Keratinocyte (primary cell): ENCODE results near the gene P4HTM. TPM values are rescaled to one million over a fixed set of nuclear protein-coding genes. Genes with fewer than 3 reads are reported as not detected.

Experiments used
- DNase-seq: peaks from one replicate; pipeline ENCODE4 v3.0.0-alpha.2; 2011; ENCODE audit warnings: low read depth, missing footprints, low spot score
- FAIRE-seq: peaks from 2 replicates; lab custom pipeline; 2011; peaks lifted over from hg19 to GRCh38; lab: Jason Lieb, UNC
- H2AFZ ChIP-seq: 2 replicates; pipeline ENCODE4 v1.6.0; 2012; ENCODE audit warnings: low read length, control low read depth, inconsistent platforms; ENCODE audit not compliant: control insufficient read depth
- H3K27ac ChIP-seq: 2 replicates; pipeline ENCODE4 v1.5.1; 2011; ENCODE audit warnings: low read length; ENCODE audit not compliant: control insufficient read depth, insufficient read depth
- H3K27me3 ChIP-seq: 3 replicates; pipeline ENCODE4 v1.6.0; 2011; ENCODE audit warnings: low read length; ENCODE audit not compliant: control insufficient read depth, insufficient read depth; ENCODE audit errors: extremely low read depth
- H3K36me3 ChIP-seq, 2 experiments: 2 replicates in 1 of 2; 3 replicates in 1 of 2; pipeline ENCODE4 v1.5.1; 2011; ENCODE audit warnings: low read length in 2 of 2, mild to moderate bottlenecking in 1 of 2; ENCODE audit not compliant: control insufficient read depth in 2 of 2, insufficient read depth in 2 of 2; ENCODE audit errors: extremely low read depth in 1 of 2
- H3K4me1 ChIP-seq: 3 replicates; pipeline ENCODE4 v1.5.1; 2011; ENCODE audit warnings: low read length; ENCODE audit not compliant: control insufficient read depth, insufficient read depth; ENCODE audit errors: extremely low read depth
- H3K4me2 ChIP-seq: 3 replicates; pipeline ENCODE4 v1.6.0; 2011; ENCODE audit warnings: low read depth, low read length; ENCODE audit not compliant: control insufficient read depth, insufficient read depth; ENCODE audit errors: extremely low read depth
- H3K4me3 ChIP-seq, 3 experiments: fragments of 200-600 bp in 1 of 3; sonication (generic) in 1 of 3; 2 replicates in 2 of 3; 3 replicates in 1 of 3; pipeline ENCODE4 v1.5.1; 2011 to 2016; ENCODE audit warnings: low read length in 3 of 3, mild to moderate bottlenecking in 3 of 3, control low read depth in 2 of 3, inconsistent platforms in 1 of 3, low read depth in 1 of 3, mixed read lengths in 1 of 3, mixed run types in 1 of 3, moderate library complexity in 1 of 3; ENCODE audit not compliant: control insufficient read depth in 2 of 3, insufficient read depth in 2 of 3; ENCODE audit errors: extremely low read depth in 1 of 3
- H3K79me2 ChIP-seq: 2 replicates; pipeline ENCODE4 v1.6.0; 2012; ENCODE audit warnings: low read length; ENCODE audit not compliant: control insufficient read depth, insufficient read depth
- H3K9ac ChIP-seq: 3 replicates; pipeline ENCODE4 v1.6.0; 2011; ENCODE audit warnings: low read length; ENCODE audit not compliant: control insufficient read depth, insufficient read depth; ENCODE audit errors: extremely low read depth
- H3K9me1 ChIP-seq: 3 replicates; pipeline ENCODE4 v1.6.0; 2011; ENCODE audit warnings: low read length; ENCODE audit not compliant: control insufficient read depth, insufficient read depth; ENCODE audit errors: extremely low read depth
- H3K9me3 ChIP-seq: 2 replicates; pipeline ENCODE4 v1.5.1; 2012; ENCODE audit warnings: low read depth, low read length; ENCODE audit not compliant: control insufficient read depth
- H4K20me1 ChIP-seq: 3 replicates; pipeline ENCODE4 v1.6.0; 2011; ENCODE audit warnings: low read length; ENCODE audit not compliant: control insufficient read depth, insufficient read depth; ENCODE audit errors: extremely low read depth
- EZH2 ChIP-seq: IDR thresholded peaks from one replicate; pipeline ENCODE4 v1.6.1; 2012; ENCODE audit warnings: inconsistent platforms, mild to moderate bottlenecking, low read length, moderate library complexity
- dilution Hi-C: fragments of 300-500 bp; cut with MboI; formaldehyde crosslinking; loops from one replicate; pipeline ENCODE4 v1.7.0; 2020; ENCODE audit warnings: low sequenced_read_pairs; ENCODE audit not compliant: extremely low pct_ligation_motif_present
- polyA plus RNA-seq, 5 experiments: library from polyadenylated mRNA; depleted of rRNA in 3 of 5; stranded (reverse) in 3 of 5; stranded (forward) in 1 of 5; unstranded in 1 of 5; fragments of >200 nt; gene quantifications; 1 replicate in 1 of 5; 2 replicates in 3 of 5; 3 replicates in 1 of 5; pipeline versions ENCODE4 v1.2.1 to v1.2.3, GENCODE V29; 2011 to 2012; ENCODE audit warnings: missing spikeins in 2 of 5, low read depth in 1 of 5, low replicate concordance in 1 of 5
- TF ChIP-seq, protein P1 (sequence below), 3 experiments: IDR thresholded peaks in 1 of 3; conservative IDR thresholded peaks in 1 of 3; optimal IDR thresholded peaks in 1 of 3; 2 replicates in 2 of 3; 3 replicates in 1 of 3; pipeline versions ENCODE3 to v1.5.1; 2011; ENCODE audit warnings: low read length in 3 of 3, mild to moderate bottlenecking in 3 of 3, moderate library complexity in 2 of 3, control low read depth in 1 of 3, inconsistent platforms in 1 of 3; ENCODE audit not compliant: insufficient read depth in 2 of 3; ENCODE audit errors: extremely low read depth in 1 of 3

P4HTM gene
- polyA plus RNA-seq, 1 donor (not counting 4 experiments of a cell fraction or from before 2014, with no cell fraction given): 0.93 TPM

DNA sequence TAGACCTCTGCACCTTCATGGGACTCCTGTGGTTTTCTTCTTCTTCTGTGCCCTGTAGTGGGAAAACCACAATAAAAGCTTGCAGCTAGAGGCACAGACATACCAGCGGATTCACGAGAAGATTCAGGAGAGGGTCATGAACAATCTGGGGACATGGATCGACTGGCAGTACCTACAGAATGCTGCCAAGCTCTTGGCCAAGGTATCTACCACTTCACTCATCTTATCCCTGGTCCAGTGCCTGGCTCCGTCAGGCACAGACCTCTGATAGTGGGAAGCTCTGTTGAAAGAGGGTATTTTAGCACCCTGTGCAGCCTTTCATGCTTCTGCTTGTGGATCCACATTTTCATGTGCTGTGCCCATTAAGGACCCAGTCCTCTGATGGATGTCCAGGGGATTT lies 9.7 kb upstream of the P4HTM start:
- Histone ChIP-seq H4K20me1 (no peaks in the 10 kb centered on the region), H3K27me3 (no peaks in the 10 kb centered on the region), H3K4me1 (no peaks in the 10 kb centered on the region), H3K4me2 (no peak overlapping the region), H3K36me3 (peaks cover 48 to 62% of the 10 kb centered on the region in 2 experiments), H3K9me1 (no peaks in the 10 kb centered on the region), H3K79me2 (no peaks in the 10 kb centered on the region), H3K27ac (no peak overlapping the region), H3K9me3 (no peaks in the 10 kb centered on the region), H3K4me3 (no peak overlapping the region), H2AFZ (no peak overlapping the region), H3K9ac (no peak overlapping the region)
- TF ChIP-seq, protein P1, sequence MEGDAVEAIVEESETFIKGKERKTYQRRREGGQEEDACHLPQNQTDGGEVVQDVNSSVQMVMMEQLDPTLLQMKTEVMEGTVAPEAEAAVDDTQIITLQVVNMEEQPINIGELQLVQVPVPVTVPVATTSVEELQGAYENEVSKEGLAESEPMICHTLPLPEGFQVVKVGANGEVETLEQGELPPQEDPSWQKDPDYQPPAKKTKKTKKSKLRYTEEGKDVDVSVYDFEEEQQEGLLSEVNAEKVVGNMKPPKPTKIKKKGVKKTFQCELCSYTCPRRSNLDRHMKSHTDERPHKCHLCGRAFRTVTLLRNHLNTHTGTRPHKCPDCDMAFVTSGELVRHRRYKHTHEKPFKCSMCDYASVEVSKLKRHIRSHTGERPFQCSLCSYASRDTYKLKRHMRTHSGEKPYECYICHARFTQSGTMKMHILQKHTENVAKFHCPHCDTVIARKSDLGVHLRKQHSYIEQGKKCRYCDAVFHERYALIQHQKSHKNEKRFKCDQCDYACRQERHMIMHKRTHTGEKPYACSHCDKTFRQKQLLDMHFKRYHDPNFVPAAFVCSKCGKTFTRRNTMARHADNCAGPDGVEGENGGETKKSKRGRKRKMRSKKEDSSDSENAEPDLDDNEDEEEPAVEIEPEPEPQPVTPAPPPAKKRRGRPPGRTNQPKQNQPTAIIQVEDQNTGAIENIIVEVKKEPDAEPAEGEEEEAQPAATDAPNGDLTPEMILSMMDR (optimal IDR thresholded peaks at IDR 0.05 in 1 of 3, IDR thresholded peaks at IDR 0.05 in 1 of 3, conservative IDR thresholded peaks at IDR 0.05 in 1 of 3; ENCODE audit: extremely low read depth in 1 of 3, insufficient read depth in 2 of 3, low read length in 3 of 3): no peak
- no peak for TF ChIP-seq EZH2
- FAIRE-seq (no peak), DNase-seq (no peak)
- dilution Hi-C loops: no loop called here

DNA sequence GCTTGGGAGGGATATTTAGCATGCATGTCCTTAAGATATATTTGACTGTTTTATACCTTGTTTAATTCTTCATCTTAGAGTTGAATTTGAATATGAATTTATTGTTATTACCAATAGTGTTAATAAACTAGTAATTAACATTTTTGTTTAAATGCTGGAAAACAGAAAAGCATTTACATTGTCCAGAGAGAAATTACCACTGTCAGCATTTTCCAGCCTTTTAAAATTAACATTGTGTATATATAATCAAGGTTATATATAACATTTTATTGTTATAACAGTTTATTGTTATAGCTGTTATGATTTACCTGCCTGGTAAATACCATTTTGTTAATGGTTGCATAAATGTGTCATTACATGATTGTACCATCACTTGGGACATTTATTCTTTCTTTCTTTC lies 8.0 kb upstream of the P4HTM start:
- Histone ChIP-seq H3K9ac (no peak overlapping the region), H4K20me1 (no peaks in the 10 kb centered on the region), H2AFZ (no peak overlapping the region), H3K9me1 (no peaks in the 10 kb centered on the region), H3K27ac (no peak overlapping the region), H3K36me3 (peaks cover 45 to 57% of the 10 kb centered on the region in 2 experiments), H3K4me1 (no peaks in the 10 kb centered on the region), H3K4me2 (no peak overlapping the region), H3K4me3 (no peak overlapping the region), H3K27me3 (no peaks in the 10 kb centered on the region), H3K9me3 (no peaks in the 10 kb centered on the region), H3K79me2 (no peaks in the 10 kb centered on the region)
- FAIRE-seq (no peak), DNase-seq (no peak)
- dilution Hi-C loops: no loop called here
- TF ChIP-seq, protein P1 (optimal IDR thresholded peaks at IDR 0.05 in 1 of 3, IDR thresholded peaks at IDR 0.05 in 1 of 3, conservative IDR thresholded peaks at IDR 0.05 in 1 of 3; ENCODE audit: extremely low read depth in 1 of 3, insufficient read depth in 2 of 3, low read length in 3 of 3): no peak
- no peak for TF ChIP-seq EZH2
